GM19023 (cell line): ENCODE measurements around the gene ELL2.

Experiments used
- ATAC-seq: cut with Tn5 transposase; IDR thresholded peaks from one replicate; pipeline ENCODE4 v1.9.1; 2021; ENCODE audit warnings: mild to moderate bottlenecking, moderate library complexity; ENCODE audit not compliant: unreplicated experiment

Gene ELL2

DNA sequence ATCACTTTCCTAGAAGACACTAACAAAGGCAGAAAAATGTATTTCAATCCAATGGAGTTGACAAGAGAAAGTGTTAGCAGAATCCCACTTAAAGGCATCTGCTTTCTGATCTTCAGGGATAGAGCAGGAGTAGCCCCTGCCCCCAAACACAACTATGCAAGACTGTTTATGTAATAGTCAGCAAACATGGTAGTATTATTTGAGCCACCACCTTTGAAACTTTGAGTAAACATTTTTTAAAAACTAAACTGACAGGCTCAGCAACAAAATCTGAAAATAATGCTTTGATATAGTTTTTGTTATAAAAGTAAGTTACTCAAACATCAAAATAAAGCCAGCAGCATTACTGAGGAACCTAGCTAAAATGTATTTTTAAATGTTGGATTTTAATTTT lies 4.8 kb downstream of the ELL2 start:
- ATAC-seq: no peak

DNA sequence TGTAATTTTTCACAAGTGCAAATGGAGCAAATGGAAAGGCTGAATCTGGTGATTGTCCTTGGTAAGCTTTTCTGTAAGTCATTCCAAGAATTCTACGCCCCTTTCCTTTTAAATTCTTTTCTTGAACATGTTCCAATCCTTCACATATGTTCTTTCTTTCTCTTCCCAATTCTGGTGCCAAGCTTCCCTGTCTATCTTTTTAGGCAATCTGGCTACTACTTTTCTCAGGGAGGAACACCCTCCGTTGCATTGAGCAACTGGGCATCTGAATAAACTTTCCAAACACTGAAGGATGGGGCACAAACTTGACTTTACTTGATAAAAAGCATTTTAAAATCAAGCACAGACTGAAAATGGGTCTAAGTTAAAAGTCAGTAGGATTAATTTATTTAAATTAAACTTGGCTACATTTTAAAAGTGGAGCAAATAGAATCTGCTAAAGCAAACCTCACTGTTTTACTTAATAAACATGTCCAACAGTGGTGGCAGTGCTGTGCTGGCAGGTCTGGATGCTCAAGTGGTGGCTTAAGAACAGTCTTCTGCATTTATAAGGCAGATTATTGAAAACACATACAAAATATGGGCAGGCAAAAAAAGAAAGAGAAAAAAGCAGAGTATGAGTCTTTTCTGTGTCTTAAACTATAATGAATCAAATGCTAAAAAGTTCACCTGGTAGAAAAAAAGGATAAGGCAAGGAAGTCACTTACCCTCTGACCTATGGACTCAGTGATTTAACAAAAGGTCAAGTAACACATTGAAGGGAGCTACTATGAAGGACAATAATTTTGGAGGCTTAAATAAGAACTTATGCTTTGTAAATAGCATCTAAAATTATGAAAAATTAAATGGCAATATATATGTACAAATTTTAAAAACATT lies 5.4 kb downstream of the ELL2 start:
- ATAC-seq: no peak

DNA sequence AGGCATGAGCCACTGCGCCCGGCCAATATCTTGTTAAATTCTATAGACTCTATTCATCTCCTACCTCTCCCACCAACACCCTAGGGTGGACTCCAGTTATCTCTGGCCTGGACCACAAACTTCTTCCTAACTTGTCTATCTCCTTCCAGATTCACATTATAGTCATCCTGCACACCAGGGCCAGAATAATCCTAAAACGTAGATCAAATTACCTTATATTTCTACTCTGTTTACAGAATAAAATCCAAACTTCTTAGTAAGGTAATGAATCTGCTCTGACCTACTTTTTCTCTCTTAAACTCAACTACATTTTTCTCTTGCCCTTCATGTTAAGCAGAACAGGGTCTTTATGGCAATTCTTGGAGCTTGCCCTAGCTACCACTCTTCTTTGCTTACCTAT lies 6.9 kb downstream of the ELL2 start:
- ATAC-seq: no peak

DNA sequence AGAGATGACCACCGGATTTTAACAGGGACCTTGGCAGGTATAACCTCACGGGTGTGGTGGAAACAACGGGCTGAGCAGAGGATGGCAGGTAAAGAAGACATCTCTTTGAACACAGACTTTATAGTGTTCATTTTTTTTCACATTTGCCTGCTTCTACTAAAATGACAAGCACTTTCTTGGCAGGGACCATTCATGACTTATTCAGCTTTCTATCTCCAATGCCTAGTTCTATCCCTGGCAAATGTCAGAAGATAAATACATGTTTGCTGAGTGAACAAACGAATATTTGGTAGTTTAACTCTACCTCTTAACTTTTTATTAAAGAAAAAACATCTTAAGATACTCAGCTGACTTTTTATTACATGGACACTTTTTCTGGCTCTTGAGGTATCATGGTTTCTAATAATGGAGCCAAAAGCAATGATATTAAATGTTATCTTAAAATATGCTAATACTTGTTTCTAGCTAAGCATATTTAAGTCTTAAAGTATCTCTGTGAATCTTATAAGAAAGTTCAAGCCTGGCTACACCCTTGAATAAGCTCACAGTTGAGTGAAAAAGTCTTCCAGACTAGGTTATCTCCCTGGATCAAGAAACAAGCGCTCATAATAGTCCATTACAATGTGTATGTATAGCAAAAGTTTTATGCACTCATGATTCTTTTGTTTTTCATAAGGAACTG lies 8.5 kb downstream of the ELL2 start:
- ATAC-seq: no peak

DNA sequence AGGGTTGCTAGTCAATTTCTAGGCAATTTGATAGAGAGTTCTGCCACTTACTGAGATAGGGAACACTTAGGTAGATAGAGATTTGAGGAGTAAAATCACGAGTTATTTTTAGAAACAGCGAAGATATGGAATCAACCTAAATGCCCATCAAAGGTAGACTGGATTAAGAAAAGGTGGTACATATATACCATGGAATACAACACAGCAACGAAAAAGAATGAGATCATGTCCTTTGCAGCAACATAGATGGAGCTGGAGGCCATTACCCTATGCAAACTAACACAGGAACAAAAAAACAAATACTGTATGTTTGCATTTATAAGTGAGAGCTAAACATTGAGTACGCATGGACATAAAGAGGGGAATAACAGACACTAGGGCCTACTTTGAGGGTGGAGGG lies 9.7 kb downstream of the ELL2 start:
- ATAC-seq: no peak

DNA sequence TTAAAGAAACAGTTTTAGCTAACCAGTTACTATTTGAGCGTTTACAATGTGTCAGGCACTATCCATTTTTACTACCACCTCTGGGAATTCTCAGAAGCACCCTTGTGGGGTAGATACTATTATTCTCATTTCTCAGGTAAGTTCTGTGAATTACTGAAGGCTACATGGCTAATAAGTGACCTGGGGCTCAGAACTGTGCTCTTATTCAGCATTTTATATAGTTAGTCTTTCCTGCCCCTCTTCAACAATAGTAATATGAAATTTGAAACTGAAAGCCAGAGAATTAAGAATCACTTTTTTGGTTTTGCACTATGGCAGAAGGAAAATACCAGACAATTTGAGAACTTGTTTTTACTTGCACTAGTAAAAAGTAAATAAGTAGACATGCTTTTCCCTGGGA lies 11.8 kb downstream of the ELL2 start:
- ATAC-seq: peak; percentile 64

DNA sequence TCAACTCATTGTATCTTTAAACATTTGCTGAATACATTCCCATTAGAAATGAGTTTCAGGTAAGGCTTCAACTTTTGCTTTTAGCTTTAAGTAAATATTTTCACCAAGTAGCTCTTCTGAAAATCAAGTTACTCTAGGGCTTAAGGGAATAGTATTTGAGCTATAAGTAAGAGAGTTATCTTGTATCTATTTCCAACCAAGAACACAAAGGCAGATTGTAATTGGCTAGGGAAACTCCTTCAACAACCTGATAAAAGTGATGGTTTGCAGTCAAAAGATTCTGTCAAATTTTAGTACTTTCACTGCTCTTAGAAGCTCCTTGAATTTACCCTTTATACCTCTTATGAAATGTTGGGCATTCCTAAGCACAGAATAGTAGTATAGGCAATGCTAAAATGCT lies 13.0 kb downstream of the ELL2 start:
- ATAC-seq: no peak

DNA sequence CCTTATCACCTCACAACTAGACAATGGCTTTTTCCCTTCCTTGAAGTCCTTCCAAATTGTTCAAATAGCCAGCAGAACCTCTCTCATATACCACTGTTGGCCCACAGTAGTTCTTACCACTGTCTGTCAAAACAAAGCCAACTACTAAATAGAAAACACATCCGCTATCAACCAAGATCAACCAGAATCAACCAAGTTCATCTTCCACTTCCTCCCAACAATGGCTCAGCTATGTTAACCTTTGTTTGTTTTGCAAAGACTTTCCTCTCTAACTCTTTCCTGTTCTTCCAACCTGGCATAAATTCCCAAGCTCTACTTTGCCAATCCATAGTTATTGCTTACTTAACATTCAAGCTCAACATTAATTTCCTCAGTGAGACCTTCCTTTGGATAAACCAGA lies 15.2 kb downstream of the ELL2 start:
- no peak for ATAC-seq

DNA sequence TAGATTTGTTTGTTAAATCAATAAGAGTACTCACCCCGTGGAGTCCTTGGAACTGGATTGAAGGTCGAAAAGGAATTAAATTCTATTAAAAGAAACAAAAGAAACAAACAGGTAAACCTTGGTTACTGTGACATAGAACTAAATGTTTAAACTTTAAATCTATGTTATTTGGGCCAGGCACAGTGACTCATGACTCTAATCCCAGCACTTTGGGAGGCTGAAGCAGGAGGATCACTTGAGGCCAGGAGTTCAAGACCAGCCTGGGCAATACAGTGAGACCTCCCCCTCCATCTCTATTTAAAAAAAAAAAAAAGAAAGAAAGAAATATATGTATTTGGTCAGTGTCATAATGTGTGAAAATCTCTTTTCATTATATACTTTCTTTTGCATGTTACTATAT lies 18.7 kb downstream of the ELL2 start:
- no peak for ATAC-seq

DNA sequence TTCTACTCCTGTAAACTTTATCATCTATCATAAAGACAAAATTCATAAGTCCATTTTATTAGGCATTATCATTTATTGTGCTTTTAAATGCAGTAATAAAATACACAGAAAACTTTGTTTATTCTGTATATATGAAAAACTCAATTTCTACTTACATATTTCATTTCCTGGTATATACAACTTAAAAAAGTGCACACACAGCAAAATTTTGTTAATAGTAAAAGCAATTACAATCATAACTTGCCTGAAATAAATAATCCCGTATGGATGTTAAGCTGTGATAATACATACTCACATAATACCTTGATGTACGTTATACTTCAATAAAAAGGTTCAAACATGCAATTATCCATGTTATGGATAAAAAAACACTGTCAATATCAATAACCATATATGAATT lies 19.2 kb downstream of the ELL2 start:
- no peak for ATAC-seq

DNA sequence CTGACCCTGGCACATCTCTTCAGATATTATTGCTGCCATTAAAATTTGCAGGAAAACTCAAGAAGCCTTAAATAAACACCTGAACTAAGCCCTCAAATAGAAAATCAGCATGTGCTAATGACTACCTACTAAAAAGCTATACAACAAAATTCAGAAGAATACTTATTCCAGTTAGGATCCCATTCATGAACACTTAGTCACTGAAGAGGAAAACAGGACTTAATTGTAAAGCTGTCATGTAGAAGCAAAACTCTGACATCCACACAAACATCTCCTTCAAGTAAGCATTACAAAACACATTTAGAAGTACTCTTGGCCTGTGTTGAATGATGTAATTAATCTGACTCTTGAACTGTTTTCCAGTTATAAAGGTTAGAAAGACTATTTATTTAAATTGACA lies 19.9 kb downstream of the ELL2 start:
- ATAC-seq: no peak

DNA sequence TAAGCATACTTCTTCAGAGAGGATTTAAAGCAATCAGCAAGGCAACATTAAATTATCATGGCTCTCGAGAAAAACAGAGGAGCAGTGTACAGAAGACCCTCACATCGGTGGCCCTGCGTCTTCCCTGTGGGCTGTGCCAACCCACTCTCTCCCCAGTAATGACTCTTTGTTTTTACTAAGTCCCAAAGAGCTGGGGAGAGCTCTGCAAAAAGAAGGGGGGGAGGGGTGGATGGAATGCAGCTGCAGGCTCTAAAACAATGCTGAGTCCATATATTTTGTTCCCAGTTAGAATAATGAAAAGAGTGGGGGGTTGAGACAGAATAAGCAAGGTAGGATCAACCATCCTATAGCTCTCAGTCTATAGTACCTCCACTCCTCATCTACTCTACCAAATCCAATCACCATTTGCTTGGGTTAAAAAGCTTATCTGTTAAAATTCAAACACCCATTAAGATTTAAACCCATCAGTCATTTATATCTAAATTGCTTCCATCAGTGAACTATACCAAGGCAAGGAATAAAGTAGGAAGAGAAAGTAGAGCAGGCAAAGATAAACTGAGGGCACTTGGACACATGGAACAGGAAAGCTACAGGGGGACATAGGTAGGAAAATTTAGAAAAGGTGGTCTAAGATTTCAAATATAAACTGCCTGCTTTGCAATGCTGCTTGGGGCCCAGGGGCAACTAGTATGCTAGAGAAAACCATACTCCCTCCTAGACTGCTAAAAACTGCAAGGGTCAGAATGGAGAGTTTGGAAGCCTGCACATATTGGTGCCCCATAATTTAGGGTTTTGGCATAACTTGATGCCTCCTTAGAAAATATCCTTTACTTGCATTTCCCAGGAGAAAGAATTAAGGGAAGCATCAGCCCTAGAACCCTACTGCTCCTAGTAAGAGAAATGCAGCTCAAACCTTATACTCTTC lies 20.6 kb downstream of the ELL2 start:
- no peak for ATAC-seq

DNA sequence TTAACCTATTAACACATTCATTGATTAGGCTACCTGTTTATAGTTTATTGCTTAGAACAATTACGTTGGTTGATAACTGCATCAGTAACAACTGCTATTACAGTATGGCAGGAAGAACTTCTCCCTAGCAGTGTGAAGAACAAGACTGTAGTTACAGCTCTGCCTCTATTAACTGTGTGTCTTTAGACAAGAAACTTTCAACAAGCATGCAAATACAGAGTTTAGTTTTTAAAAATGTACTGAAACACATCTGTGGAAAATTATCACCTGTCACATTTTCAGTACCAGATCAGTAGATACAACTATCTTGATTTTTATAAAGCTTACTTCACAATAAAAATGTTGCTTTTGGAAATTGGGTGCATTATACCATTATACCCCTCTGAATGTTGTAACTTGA lies 22.2 kb downstream of the ELL2 start:
- ATAC-seq: peak; percentile 71

DNA sequence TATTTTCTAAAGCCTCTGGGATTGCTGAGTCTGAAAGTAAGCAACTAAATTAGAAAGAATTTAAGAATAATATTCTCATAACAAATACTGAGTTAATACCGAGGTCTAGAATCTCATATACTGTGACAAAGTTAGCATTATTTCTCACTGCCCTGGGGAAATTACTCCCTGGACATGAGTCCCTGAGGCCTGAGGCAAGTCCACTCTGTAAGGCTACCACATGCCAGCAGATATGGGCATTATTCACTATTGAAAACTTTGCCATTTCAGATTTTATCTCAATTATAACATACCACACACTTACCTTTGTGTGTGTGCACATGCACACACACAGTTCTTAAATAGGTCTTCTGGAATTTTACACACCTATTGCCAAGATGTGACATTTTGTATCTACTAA lies 22.9 kb downstream of the ELL2 start:
- ATAC-seq: no peak

DNA sequence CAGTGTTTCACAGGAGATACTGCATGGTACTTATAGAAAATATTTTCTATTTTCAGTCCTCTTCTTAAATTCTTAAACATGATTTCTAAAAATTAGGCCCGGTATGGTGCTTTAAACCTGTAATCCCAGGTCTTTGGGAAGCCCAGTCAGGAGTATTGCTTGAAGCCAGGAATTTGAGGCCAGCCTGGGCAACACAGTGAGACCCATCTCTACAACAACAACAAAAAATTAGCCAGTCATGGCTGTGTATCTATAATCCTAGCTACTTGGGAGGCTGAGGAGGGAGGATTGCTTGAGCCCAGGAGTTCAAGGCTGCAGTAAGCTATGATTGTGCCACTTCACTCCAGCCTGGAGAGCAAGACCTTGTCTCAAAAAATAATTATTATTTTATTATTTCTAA lies 23.3 kb downstream of the ELL2 start:
- ATAC-seq: no peak

DNA sequence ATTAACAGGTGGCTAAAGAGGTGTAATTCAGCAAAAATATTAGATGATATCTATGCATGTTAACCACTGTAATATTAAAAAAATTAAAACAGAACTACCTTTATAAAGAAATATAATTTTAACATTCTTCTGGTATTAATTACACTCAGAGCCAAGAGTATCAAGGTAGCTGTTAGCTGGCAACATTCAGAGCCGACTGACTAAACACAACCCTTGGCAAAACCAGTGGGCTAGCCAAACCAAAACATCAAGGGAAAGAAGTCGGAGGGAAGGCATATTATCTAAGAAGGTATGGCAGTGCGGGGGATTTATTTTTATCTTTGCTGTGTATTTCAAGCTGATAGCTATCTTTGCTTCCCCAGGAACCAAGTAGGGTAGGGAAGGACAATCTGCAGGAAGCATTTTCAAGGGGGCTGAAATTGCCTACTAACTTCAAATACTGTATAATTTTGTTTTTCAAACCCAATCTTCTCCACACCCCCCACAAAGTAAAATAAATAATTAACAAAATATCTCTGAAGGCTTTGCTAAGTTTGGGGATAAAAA lies 24.0 kb downstream of the ELL2 start:
- no peak for ATAC-seq

DNA sequence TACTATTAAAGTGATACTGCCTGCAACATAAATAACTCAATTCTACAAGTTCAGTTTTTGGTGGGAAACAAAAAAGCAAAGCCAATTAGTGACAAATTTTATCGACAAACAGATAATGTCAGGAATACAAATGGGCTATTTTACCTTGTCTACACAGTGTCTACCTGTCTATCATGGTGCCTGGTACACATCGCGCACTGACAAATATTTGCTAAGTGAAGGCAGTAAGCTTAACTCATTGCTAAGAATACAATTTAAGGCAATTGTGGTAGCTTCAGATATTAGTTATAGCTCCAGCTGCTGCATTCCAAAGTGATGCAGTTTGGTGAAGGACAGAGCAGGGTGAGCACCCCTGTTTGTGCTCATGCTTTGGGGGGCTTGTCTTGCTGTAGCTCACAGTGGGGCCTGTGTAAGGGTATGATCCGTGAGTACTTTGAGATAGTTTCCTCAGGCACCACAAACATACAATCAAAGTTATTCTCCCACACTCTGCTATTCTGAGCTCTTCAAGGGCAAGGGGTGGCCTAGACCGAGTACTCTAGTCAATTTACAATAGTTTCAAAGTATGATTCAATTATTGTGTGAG lies 24.7 kb downstream of the ELL2 start:
- ATAC-seq: no peak

DNA sequence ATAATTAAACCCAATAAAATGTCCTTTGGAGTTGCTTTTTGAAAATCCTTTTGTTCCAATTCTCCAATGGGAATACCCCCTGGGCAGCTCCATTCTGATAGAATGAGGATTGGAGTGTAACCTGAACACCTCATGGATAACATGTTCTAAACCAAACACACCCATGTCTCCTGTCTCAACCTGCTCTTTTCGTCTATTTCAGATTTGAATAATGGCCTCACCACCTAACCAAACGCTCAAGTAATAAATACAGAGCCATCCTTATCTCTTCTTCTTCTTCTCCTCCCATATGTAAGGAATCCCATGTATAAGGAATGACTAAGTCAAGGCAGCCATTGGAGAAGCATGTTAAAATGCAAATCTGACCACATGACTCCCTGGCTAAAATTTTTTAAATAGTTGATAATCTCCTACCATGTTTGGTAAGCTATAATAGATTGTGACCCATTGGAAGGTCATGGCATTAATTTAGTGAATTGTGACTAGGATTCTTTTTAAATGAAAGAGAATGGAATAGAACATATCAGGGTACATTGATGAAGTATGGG lies 26.0 kb downstream of the ELL2 start:
- no peak for ATAC-seq

DNA sequence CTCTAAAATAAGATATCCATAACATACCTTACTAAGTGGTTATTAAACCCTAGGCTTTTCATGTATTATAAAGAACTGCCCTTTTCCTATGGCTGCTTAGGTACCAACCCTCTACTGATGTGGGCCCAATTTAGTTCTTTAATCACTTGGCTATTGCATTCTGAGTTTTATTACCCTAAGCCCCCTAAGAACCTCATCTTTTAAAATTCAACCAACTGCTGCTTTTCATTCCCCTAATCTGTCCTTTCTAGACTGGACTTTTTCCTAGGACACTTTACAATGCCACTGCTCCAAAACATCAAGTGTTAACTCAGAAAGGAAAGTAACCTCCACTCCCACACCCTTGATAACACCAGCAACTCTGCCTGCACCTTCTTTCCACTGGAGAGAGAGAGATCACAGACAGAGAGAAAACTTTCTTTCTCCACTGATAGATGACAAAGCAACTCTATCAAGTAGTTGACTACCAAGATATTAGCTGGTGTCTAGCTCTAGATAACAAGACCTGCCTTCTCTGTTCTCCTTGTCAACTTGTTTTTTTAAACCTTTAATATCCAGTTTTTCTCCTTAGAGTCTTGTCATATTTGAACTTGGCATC lies 27.3 kb downstream of the ELL2 start:
- ATAC-seq: no peak

DNA sequence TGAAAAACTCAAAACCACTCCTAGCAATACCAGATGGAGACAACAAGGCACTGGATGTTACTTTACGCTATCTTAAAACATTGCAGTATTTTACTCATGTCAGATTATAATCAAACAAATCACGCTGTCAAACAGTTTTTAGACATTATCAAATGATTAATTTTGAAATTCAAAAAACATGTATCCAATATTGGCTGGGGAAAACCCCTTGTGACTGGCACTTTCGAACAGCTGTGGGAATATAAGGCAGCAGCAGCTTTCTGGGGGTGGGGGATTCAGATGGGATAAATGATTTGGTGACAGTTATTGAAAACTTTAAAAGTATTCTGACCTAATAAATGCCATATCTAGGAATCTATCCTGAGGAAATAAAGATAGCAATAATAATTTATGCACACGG lies 28.7 kb downstream of the ELL2 start:
- ATAC-seq: no peak
